Medulla oblongata (tissue), 1 donor: Measurements from ENCODE around the gene PSAPL1.

Experiments
- DNase-seq: peaks from one replicate; pipeline ENCODE4 v3.0.0-alpha.2; 2015; ENCODE audit errors: extremely low spot score

Gene PSAPL1, protein sequence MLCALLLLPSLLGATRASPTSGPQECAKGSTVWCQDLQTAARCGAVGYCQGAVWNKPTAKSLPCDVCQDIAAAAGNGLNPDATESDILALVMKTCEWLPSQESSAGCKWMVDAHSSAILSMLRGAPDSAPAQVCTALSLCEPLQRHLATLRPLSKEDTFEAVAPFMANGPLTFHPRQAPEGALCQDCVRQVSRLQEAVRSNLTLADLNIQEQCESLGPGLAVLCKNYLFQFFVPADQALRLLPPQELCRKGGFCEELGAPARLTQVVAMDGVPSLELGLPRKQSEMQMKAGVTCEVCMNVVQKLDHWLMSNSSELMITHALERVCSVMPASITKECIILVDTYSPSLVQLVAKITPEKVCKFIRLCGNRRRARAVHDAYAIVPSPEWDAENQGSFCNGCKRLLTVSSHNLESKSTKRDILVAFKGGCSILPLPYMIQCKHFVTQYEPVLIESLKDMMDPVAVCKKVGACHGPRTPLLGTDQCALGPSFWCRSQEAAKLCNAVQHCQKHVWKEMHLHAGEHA

DNA sequence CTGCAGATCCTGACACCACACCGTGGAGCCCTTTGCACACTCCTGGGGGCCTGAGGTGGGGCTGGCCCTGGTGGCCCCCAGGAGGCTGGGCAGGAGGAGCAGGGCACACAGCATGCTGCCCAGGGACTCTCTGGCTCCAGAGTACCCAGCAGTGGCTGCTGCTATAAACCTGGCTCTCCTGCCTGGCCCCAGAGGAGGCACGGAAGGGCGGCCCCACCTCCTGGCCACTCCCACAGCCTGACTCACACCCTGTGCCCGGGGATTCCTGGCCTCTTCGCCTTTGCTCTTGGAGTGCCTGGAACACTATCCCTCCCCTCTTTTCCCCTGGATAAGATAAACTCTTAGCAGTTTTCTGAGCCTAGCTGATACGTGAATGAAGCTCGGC is at the start of gene PSAPL1:
PSAPL1 (minus strand) TSS at position 165 of the 385 bp plus-strand sequence; CDS start at position 114, 51 bp downstream.
- DNase-seq: no peak

DNA sequence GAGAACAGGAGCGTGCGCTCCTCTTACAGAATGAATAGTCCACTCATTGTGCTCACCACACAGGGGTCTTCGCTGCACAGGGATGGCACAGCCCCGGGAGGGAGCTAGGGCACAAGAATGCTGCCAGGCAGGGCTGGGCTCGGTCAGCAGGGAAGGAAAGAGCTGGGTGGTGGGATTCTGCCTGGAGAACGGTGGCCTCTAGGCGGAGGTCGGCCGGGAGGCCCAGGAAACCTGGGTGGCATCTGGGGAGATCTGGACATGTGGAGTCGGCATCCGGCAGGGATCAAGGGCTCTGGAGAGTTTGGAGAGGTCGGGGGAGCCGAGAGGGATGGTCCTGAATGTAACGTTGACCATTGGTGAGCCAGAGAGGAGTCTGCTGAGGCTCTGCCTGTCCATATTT is 46.5 kb upstream of the PSAPL1 start:
- no peak for DNase-seq

- no peak for DNase-seq
These were observed 45.7 kb upstream of the PSAPL1 start for GRCh38 chr4:7480423-7480822.

- no peak for DNase-seq
These were observed 43.9 kb upstream of the PSAPL1 start for GRCh38 chr4:7478665-7479064.

GRCh38 chr4:7477695-7478094 is 43.0 kb upstream of the PSAPL1 start:
- no peak for DNase-seq

DNA sequence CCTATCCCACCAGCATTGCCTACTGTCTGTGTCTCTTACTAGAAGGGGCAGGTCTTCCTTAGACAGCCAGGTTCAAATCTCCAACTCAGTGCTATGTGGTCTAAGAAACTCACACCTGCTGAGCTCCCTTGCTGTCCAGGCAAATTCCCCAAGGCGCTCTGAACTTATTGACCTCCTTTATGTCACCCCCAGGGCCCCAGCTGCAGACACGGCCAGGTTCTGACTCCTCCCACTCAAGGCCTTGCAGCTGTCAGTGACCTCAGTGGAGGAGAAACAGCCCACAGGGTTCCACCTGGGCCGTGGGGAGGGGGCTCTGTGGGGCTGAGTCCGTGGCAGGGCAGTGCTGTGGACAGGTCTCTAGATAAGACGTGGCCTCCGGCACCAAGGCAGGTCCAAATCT is 42.1 kb upstream of the PSAPL1 start:
- no peak for DNase-seq

DNA sequence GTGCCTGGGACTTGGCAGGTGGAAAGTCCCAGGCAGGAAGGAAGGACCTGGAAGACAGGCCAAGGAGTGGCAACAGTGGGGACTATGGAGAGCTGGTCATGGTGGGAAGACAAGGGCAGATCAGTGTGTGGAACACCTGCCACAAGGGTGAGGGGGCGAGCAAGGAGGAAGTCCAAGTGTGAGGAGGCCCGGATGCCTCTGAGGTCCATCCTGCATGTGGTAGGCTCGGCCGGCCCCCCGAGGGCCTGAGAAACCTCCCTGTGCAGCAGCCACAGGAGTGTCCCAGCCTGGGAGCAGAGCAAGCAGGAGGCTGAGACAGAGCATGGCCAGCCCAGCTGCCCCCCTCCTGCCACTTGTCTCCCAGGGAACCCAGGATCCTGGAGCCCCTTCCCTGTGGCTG is 40.5 kb upstream of the PSAPL1 start:
- DNase-seq: no peak

DNA sequence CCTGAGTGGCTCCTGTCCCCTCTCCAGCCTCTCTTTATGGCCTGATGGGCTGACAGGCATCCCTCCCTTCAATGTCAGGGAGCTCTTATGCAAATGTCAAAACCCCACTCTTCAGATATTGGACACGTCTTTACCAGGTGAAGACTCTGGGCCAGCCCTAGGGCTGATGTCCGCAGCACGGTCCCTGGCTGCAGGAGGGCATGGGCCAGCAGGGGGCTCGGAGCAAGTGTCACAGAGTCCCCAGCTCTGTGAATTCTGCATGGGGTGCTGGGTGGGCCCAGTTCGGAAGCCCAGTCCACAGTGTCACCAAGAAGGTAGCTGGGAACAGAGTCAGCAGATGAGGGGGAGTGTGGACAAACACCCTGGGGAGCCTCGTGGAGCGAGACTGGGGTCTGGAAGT is 39.6 kb upstream of the PSAPL1 start:
- DNase-seq: no peak

DNA sequence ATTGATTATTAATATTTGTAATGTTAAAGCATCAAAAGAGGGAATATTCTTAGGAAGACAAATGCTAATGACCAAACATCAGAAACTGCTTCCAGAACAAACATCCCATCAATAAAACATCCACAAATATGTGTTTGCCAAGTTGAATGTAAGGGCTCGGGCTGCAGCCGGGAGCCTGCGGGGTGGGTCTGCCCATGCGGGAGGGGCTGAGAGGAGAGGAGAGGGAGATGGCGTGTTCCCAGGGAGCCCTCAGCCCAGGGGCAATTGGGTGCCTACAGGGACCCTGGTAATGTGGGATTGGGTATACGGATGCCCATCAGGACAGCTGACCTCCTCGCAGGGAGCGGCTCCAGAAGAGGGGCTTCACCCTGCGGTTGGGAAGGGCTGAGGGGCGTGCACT is 38.4 kb upstream of the PSAPL1 start:
- no peak for DNase-seq

- DNase-seq: no peak
These were observed 37.8 kb upstream of the PSAPL1 start for GRCh38 chr4:7472442-7473013.

GRCh38 chr4:7470522-7471128 is 35.9 kb upstream of the PSAPL1 start:
- no peak for DNase-seq

- no peak for DNase-seq
These were observed 35.4 kb upstream of the PSAPL1 start for GRCh38 chr4:7470111-7470510.

DNA sequence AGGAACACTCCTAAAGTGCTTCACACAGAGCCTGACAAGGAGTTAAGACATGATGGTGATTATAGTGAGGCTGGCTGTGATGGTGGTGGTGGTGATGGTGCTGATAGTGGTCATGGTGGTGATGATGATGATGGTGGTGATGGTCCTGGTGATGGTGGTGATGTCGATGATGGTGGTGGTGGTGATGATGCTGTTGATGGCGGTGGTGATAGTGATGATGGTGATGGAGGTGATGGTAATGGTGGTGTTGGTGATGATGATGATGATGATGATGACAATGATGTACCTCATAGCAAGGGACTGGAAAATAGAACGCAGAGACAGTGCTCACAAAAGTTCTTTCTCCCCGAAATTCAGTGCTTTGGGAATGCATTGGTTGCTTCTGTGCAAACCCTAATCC is 34.3 kb upstream of the PSAPL1 start:
- DNase-seq: no peak

GRCh38 chr4:7467471-7467870 is 32.7 kb upstream of the PSAPL1 start:
- DNase-seq: no peak

GRCh38 chr4:7466904-7467303 is 32.2 kb upstream of the PSAPL1 start:
- peak; percentile 76 for DNase-seq

GRCh38 chr4:7466215-7466614 is 31.5 kb upstream of the PSAPL1 start:
- DNase-seq: no peak

- DNase-seq: no peak
These were observed 30.3 kb upstream of the PSAPL1 start for GRCh38 chr4:7465017-7465416.

- no peak for DNase-seq
These were observed 29.5 kb upstream of the PSAPL1 start for GRCh38 chr4:7464259-7464655.

DNA sequence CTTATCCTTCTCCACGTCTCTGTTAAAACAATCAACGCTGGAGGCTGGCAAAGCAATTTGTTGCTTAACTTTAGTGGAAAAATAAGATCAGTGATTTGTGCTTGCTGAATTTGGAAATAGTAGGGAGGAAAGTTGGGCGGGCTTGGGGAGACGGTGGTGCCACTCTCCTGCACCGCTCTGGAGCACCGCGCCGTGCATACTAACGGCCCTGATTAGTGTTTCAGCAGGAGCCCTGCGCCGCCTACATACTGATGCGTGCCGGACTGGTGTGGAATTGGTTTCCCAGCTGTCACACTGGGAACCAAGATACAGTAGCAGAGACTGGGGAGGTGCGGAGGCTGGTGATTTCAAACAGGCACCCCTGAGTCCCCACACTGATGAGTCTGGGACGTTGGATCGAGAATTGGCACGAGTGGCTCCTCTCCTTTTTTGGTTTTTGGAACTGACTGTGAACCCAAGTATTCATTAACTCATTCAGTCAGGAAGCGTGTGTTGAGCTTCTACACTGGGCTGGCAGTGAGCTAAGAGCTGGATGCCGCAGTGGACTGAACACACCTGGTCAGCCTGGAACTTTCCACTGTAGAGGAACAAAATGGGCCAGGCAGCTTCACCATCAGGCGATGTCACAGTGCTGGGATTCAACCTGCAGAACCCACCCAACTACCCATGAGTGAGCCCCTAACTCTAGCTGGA is 29.0 kb upstream of the PSAPL1 start:
- DNase-seq: no peak

DNA sequence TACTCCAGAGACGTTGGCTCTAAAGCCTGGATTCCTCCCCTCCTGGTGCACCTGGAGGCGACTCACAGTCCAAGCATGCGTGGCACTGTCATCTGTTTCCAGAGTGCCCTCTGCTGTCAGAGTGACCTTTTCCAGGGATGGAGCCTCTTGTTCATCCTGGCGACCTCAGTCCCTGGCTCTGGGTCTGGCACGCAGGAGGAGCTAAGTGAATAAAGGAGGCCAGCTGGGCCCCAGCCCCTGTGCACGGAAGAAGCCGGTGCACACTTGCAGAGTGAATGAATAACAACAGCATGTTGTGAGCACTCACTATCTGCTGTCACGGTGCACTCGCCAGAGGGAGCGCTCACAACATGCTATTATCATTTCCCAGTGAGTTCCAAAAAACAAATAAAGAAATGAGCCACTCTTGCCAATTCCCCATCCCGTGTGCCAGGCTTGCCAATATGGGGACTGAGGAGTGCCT is 27.8 kb upstream of the PSAPL1 start:
- DNase-seq: peak; percentile 72

GRCh38 chr4:7461230-7461629 is 26.5 kb upstream of the PSAPL1 start:
- DNase-seq: no peak

DNA sequence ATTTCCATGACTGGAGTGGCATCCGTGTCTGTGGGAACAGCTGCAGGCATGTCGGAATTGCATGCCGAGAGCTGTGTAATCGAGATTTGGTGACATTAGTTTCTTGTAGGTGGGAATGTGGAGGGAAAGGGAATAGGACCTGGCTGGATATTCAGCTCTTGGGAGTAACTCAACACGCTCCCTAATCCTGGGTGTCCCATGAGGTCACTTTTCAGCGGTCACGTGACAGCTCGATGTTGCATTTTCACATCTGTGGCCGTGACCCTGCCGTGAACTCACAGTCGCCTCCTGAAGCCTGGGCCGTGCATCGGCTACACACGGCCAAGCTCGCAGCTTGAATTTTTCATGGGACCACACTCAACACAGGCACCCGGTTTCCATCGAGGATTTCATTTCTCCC is 25.8 kb upstream of the PSAPL1 start:
- peak; percentile 17 for DNase-seq
